ENCODE data around the gene DDX3X. TPM values are rescaled to one million over a fixed set of nuclear protein-coding genes. Genes with fewer than 3 reads are reported as not detected.

The DDX3X gene
- total and polyA plus RNA-seq, 9 of the 15 experiments (the other 6 are each of a cell fraction or from before 2014, with no cell fraction given), result 51.3 to 232 (median 138) TPM

DNA sequence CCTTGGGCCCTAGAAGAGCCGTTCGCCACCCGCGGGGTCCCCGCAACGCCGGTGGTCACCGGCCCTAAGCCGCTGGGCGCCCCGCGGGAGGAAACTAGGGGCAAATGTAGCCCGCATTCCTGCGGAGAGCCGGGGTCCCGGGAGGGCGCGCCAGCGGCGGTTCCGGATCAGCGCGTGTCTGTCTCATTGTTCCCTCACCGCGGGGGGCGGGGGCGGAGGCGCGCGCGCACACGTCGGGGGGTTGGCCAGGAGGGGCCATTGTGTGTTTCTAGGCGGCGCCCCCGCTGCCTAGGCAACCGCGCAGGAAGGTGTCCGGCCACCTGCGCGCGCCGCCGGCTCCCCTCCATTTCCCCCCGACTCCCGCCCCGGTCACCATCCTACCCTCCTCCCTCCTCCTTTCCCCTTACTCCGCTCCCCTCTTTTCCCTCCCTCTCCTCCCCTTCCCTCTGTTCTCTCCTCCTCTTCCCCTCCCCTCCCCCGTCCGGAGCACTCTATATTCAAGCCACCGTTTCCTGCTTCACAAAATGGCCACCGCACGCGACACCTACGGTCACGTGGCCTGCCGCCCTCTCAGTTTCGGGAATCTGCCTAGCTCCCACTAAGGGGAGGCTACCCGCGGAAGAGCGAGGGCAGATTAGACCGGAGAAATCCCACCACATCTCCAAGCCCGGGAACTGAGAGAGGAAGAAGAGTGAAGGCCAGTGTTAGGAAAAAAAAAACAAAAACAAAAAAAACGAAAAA lies 789 bp upstream of the DDX3X start (continued):
- TF ChIP-seq, protein P1, sequence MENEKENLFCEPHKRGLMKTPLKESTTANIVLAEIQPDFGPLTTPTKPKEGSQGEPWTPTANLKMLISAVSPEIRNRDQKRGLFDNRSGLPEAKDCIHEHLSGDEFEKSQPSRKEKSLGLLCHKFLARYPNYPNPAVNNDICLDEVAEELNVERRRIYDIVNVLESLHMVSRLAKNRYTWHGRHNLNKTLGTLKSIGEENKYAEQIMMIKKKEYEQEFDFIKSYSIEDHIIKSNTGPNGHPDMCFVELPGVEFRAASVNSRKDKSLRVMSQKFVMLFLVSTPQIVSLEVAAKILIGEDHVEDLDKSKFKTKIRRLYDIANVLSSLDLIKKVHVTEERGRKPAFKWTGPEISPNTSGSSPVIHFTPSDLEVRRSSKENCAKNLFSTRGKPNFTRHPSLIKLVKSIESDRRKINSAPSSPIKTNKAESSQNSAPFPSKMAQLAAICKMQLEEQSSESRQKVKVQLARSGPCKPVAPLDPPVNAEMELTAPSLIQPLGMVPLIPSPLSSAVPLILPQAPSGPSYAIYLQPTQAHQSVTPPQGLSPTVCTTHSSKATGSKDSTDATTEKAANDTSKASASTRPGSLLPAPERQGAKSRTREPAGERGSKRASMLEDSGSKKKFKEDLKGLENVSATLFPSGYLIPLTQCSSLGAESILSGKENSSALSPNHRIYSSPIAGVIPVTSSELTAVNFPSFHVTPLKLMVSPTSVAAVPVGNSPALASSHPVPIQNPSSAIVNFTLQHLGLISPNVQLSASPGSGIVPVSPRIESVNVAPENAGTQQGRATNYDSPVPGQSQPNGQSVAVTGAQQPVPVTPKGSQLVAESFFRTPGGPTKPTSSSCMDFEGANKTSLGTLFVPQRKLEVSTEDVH (IDR thresholded peaks at IDR 0.05; ENCODE audit: low read depth, partially characterized antibody), result peak; percentile 68
- TF ChIP-seq ARHGAP35 (IDR thresholded peaks at IDR 0.05; ENCODE audit: partially characterized antibody), result no peak
- TF ChIP-seq RUNX1 (IDR thresholded peaks at IDR 0.05; ENCODE audit: low read depth), result no peak
- TF ChIP-seq MCM5 (IDR thresholded peaks at IDR 0.05; ENCODE audit: low read depth), result no peak
- no peak for TF ChIP-seq KDM2B (CRISPR knock-in tag; IDR thresholded peaks at IDR 0.05)
- TF ChIP-seq, protein P2, sequence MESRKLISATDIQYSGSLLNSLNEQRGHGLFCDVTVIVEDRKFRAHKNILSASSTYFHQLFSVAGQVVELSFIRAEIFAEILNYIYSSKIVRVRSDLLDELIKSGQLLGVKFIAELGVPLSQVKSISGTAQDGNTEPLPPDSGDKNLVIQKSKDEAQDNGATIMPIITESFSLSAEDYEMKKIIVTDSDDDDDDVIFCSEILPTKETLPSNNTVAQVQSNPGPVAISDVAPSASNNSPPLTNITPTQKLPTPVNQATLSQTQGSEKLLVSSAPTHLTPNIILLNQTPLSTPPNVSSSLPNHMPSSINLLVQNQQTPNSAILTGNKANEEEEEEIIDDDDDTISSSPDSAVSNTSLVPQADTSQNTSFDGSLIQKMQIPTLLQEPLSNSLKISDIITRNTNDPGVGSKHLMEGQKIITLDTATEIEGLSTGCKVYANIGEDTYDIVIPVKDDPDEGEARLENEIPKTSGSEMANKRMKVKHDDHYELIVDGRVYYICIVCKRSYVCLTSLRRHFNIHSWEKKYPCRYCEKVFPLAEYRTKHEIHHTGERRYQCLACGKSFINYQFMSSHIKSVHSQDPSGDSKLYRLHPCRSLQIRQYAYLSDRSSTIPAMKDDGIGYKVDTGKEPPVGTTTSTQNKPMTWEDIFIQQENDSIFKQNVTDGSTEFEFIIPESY (CRISPR knock-in tag; IDR thresholded peaks at IDR 0.05), result no peak
- TF ChIP-seq EGR1 (conservative IDR thresholded peaks at IDR 0.05), result peak; percentile 68
- no peak for TF ChIP-seq ZNF143 (CRISPR knock-in tag; IDR thresholded peaks at IDR 0.05)
- TF ChIP-seq NELFE (IDR thresholded peaks at IDR 0.05; ENCODE audit: insufficient read depth, insufficient read length), result no peak
- TF ChIP-seq FOXA1 (IDR thresholded peaks at IDR 0.05; ENCODE audit: borderline replicate concordance), result no peak
- no peak for TF ChIP-seq SPI1 (IDR thresholded peaks at IDR 0.05; ENCODE audit: borderline replicate concordance, low read depth, low read length)
- peak in 1 of 2 experiments; percentile 54; a peak in 2 of 4 replicates for TF ChIP-seq TRIM24 (IDR thresholded peaks at IDR 0.05)
- TF ChIP-seq TBL1XR1 (IDR thresholded peaks at IDR 0.05; ENCODE audit: low read length in 2 of 2), result no peak
- peak; percentile 95 for TF ChIP-seq BRD9 (IDR thresholded peaks at IDR 0.05; ENCODE audit: low read depth, partially characterized antibody)
- no peak for TF ChIP-seq ETV6 (IDR thresholded peaks at IDR 0.05; ENCODE audit: borderline replicate concordance in 1 of 2, low read depth in 2 of 2, low read length in 1 of 2)
- TF ChIP-seq ETV6 (CRISPR knock-in tag; IDR thresholded peaks at IDR 0.05; ENCODE audit: borderline replicate concordance), result no peak
- TF ChIP-seq, protein P3, sequence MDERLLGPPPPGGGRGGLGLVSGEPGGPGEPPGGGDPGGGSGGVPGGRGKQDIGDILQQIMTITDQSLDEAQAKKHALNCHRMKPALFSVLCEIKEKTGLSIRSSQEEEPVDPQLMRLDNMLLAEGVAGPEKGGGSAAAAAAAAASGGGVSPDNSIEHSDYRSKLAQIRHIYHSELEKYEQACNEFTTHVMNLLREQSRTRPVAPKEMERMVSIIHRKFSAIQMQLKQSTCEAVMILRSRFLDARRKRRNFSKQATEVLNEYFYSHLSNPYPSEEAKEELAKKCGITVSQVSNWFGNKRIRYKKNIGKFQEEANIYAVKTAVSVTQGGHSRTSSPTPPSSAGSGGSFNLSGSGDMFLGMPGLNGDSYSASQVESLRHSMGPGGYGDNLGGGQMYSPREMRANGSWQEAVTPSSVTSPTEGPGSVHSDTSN (CRISPR knock-in tag; IDR thresholded peaks at IDR 0.05; ENCODE audit: low read depth), result no peak
- TF ChIP-seq, protein P3 (tag; conservative IDR thresholded peaks at IDR 0.05; ENCODE audit: low read depth), result no peak
- TF ChIP-seq NUFIP1 (IDR thresholded peaks at IDR 0.05; ENCODE audit: partially characterized antibody), result no peak
- no peak for TF ChIP-seq MECOM (CRISPR knock-in tag; IDR thresholded peaks at IDR 0.05)
